GM23338 (cell line): ENCODE results near the gene CRYAB. TPM values are rescaled to one million over a fixed set of nuclear protein-coding genes. Genes with fewer than 3 reads are reported as not detected.

ENCODE experiments used
- ATAC-seq: fragments of 200-7000 bp; cut with Tn5 transposase; 3 replicates; pipeline ENCODE4 v1.9.1; 2020
- DNase-seq: peaks from one replicate; pipeline ENCODE4 v3.0.0-alpha.2; 2015; ENCODE audit warnings: low spot score
- H2AFZ ChIP-seq: fragments of 200-600 bp; sonication (generic); 2 replicates; pipeline ENCODE4 v1.8.0; 2016; ENCODE audit warnings: antibody characterized with exemption, mild to moderate bottlenecking, moderate library complexity
- H3F3A ChIP-seq: fragments of 200-600 bp; sonication (generic); replicated peaks from 2 replicates; pipeline ENCODE4 v1.8.0; 2017; ENCODE audit warnings: antibody characterized with exemption, mixed run types, low read depth
- H3K27ac ChIP-seq: fragments of 200-600 bp; sonication (generic); 2 replicates; pipeline ENCODE4 v1.6.1; 2016; ENCODE audit warnings: low read depth
- H3K27me3 ChIP-seq: fragments of 200-600 bp; sonication (generic); 2 replicates; pipeline ENCODE4 v1.8.0; 2016; ENCODE audit warnings: mild to moderate bottlenecking, mixed run types, moderate library complexity; ENCODE audit not compliant: insufficient read depth
- H3K36me3 ChIP-seq: fragments of 200-600 bp; sonication (generic); 2 replicates; pipeline ENCODE4 v1.8.0; 2016; ENCODE audit warnings: mild to moderate bottlenecking; ENCODE audit not compliant: insufficient read depth
- H3K4me1 ChIP-seq: fragments of 200-600 bp; sonication (generic); 2 replicates; pipeline ENCODE4 v1.8.0; 2016; ENCODE audit warnings: mild to moderate bottlenecking, moderate library complexity; ENCODE audit not compliant: insufficient read depth
- H3K4me2 ChIP-seq: fragments of 200-600 bp; sonication (generic); 2 replicates; pipeline ENCODE4 v1.7.1; 2017; ENCODE audit warnings: mixed run types
- H3K4me3 ChIP-seq: fragments of 200-600 bp; sonication (generic); 2 replicates; pipeline ENCODE4 v1.6.1; 2016; ENCODE audit warnings: mixed run types
- H3K79me2 ChIP-seq: fragments of 200-600 bp; sonication (generic); replicated peaks from 2 replicates; pipeline ENCODE4 v1.8.0; 2017; ENCODE audit warnings: mild to moderate bottlenecking; ENCODE audit not compliant: insufficient read depth
- H3K9me2 ChIP-seq: fragments of 200-600 bp; sonication (generic); 2 replicates; pipeline ENCODE4 v1.8.0; 2017; ENCODE audit not compliant: insufficient read depth
- H4K20me1 ChIP-seq: fragments of 200-600 bp; sonication (generic); replicated peaks from 2 replicates; pipeline ENCODE4 v1.8.0; 2017; ENCODE audit warnings: mild to moderate bottlenecking; ENCODE audit not compliant: insufficient read depth
- H3K27ac Mint-ChIP-seq: 2 replicates; pipeline ENCODE4 v1.8.0; 2020; ENCODE audit warnings: inconsistent platforms, mild to moderate bottlenecking, moderate library complexity, mixed read lengths
- H3K27me3 Mint-ChIP-seq: 3 replicates; pipeline ENCODE4 v1.8.0; 2022; ENCODE audit warnings: low read depth, mild to moderate bottlenecking, moderate library complexity, mixed read lengths, inconsistent platforms; ENCODE audit not compliant: insufficient read depth, poor library complexity
- H3K36me3 Mint-ChIP-seq: 3 replicates; pipeline ENCODE4 v1.8.0; 2021; ENCODE audit warnings: low read depth, mild to moderate bottlenecking, inconsistent platforms, moderate library complexity, mixed read lengths
- H3K4me1 Mint-ChIP-seq: 3 replicates; pipeline ENCODE4 v1.8.0; 2020; ENCODE audit warnings: mild to moderate bottlenecking, inconsistent platforms, mixed read lengths
- H3K4me3 Mint-ChIP-seq: 3 replicates; pipeline ENCODE4 v1.8.0; 2021; ENCODE audit warnings: moderate library complexity, mild to moderate bottlenecking, inconsistent platforms, mixed read lengths
- H3K9me3 Mint-ChIP-seq: 3 replicates; pipeline ENCODE4 v1.8.0; 2020; ENCODE audit warnings: moderate library complexity, mild to moderate bottlenecking, inconsistent platforms, mixed read lengths
- CREB1 ChIP-seq: fragments of 250-450 bp; sonication (Bioruptor Pico); IDR thresholded peaks from 2 replicates; pipeline ENCODE4 v1.5.0; 2020; ENCODE audit warnings: low read depth, mild to moderate bottlenecking, moderate library complexity
- EZH2 ChIP-seq: fragments of 200-600 bp; sonication (generic); IDR thresholded peaks from one replicate; pipeline ENCODE4 v1.8.0; 2017; ENCODE audit warnings: antibody characterized with exemption, mild to moderate bottlenecking, low read depth; ENCODE audit not compliant: unreplicated experiment
- EZH2phosphoT487 ChIP-seq: fragments of 200-600 bp; sonication (generic); IDR thresholded peaks from one replicate; pipeline ENCODE4 v1.8.1; 2018; ENCODE audit warnings: antibody characterized with exemption; ENCODE audit not compliant: unreplicated experiment
- JUNB ChIP-seq: IDR thresholded peaks from one replicate; pipeline ENCODE4 v1.6.1; 2016; ENCODE audit warnings: antibody characterized with exemption; ENCODE audit not compliant: unreplicated experiment
- NANOG ChIP-seq: IDR thresholded peaks from 2 replicates; pipeline ENCODE4 v1.6.1; 2016; ENCODE audit warnings: antibody characterized with exemption, borderline replicate concordance
- POLR2AphosphoS5 ChIP-seq: IDR thresholded peaks from 2 replicates; pipeline ENCODE4 v1.6.1; 2016; ENCODE audit warnings: antibody characterized with exemption, low read depth
- STAT1 ChIP-seq: IDR thresholded peaks from one replicate; pipeline ENCODE4 v1.6.1; 2016; ENCODE audit warnings: antibody characterized with exemption; ENCODE audit not compliant: unreplicated experiment
- ZNF114 ChIP-seq: fragments of 250-450 bp; sonication (Bioruptor Pico); IDR thresholded peaks from 2 replicates; pipeline ENCODE4 v1.5.0; 2020; ENCODE audit warnings: mild to moderate bottlenecking, moderate library complexity
- ZNF331 ChIP-seq: fragments of 250-450 bp; sonication (Bioruptor Pico); IDR thresholded peaks from 2 replicates; pipeline ENCODE4 v1.5.0; 2020; ENCODE audit warnings: low read depth, mild to moderate bottlenecking, moderate library complexity
- polyA plus RNA-seq: library from polyadenylated mRNA; unstranded; fragments of >200 nt; fragmentation: Nextera tagmentation; extraction: Ambion mirVana; gene quantifications from 2 replicates; pipeline ENCODE4 v1.2.1, GENCODE V29; 2016
- total RNA-seq: library from RNA; depleted of rRNA; stranded (reverse); fragments of >200 nt; shearing (Covaris generic); gene quantifications from 2 replicates; pipeline ENCODE4 v1.2.3, GENCODE V29; 2014
- TF ChIP-seq, protein P1 (sequence below): IDR thresholded peaks from 2 replicates; pipeline ENCODE4 v1.6.1; 2016; ENCODE audit warnings: antibody characterized with exemption
- TF ChIP-seq, protein P2 (sequence below): fragments of 250-450 bp; sonication (Bioruptor Pico); IDR thresholded peaks from 2 replicates; pipeline ENCODE4 v1.5.0; 2020; ENCODE audit warnings: mild to moderate bottlenecking, moderate library complexity
- TF ChIP-seq, protein P3 (sequence below), 2 experiments: fragments of 200-600 bp in 1 of 2; sonication (generic) in 1 of 2; conservative IDR thresholded peaks; 2 replicates each; pipeline versions ENCODE4 v1.5.1 to v1.6.1; 2016 to 2017; ENCODE audit warnings: antibody characterized with exemption in 2 of 2, low read depth in 2 of 2, mild to moderate bottlenecking in 2 of 2, moderate library complexity in 1 of 2
- TF ChIP-seq, protein P4 (sequence below): IDR thresholded peaks from one replicate; pipeline ENCODE4 v1.6.1; 2018; ENCODE audit warnings: antibody characterized with exemption; ENCODE audit not compliant: unreplicated experiment

Gene CRYAB
- total and polyA plus RNA-seq, 2 experiments from 2014 or later = 6.1 to 9.6 TPM

DNA sequence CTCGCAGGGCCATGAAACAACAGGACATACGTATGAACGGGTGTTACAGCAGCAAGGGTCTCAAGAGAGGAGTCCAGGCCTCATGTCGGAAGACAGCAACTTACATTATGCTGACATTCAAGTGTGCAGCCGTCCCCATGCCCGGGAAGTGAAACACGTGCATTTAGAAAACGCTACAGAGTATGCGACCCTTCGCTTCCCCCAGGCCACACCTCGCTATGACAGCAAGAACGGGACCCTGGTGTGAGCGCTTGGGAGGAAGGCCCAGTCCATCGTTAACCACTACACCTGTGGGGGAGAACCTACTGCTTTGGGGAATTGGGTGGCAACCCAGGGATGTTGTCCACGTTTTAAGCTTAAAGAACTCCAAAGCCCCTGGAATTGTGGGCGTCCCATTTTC lies 14.4 kb upstream of the CRYAB start:
- Histone ChIP-seq H3K36me3 (no peaks in the 10 kb centered on the region), H4K20me1 (no peaks in the 10 kb centered on the region), H2AFZ (peak overlapping the region; percentile 76), H3K27me3 (no peaks in the 10 kb centered on the region), H3K9me2 (no peaks in the 10 kb centered on the region), H3K4me3 (peak overlapping the region; percentile 51), H3F3A (no peaks in the 10 kb centered on the region; the same call in 1 of the 2 replicates), H3K27ac (peak overlapping the region; percentile 94), H3K4me2 (peak overlapping the region; percentile 74), H3K79me2 (no peaks in the 10 kb centered on the region), H3K4me1 (peaks cover 20% of the 10 kb centered on the region)
- TF ChIP-seq, protein P1, sequence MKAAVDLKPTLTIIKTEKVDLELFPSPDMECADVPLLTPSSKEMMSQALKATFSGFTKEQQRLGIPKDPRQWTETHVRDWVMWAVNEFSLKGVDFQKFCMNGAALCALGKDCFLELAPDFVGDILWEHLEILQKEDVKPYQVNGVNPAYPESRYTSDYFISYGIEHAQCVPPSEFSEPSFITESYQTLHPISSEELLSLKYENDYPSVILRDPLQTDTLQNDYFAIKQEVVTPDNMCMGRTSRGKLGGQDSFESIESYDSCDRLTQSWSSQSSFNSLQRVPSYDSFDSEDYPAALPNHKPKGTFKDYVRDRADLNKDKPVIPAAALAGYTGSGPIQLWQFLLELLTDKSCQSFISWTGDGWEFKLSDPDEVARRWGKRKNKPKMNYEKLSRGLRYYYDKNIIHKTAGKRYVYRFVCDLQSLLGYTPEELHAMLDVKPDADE = no peak
- TF ChIP-seq JUNB = no peak
- TF ChIP-seq CREB1 = no peak
- TF ChIP-seq EZH2phosphoT487 = no peak
- no peak for TF ChIP-seq EZH2
- no peak for TF ChIP-seq ZNF114
- no peak for TF ChIP-seq NANOG
- TF ChIP-seq, protein P2, sequence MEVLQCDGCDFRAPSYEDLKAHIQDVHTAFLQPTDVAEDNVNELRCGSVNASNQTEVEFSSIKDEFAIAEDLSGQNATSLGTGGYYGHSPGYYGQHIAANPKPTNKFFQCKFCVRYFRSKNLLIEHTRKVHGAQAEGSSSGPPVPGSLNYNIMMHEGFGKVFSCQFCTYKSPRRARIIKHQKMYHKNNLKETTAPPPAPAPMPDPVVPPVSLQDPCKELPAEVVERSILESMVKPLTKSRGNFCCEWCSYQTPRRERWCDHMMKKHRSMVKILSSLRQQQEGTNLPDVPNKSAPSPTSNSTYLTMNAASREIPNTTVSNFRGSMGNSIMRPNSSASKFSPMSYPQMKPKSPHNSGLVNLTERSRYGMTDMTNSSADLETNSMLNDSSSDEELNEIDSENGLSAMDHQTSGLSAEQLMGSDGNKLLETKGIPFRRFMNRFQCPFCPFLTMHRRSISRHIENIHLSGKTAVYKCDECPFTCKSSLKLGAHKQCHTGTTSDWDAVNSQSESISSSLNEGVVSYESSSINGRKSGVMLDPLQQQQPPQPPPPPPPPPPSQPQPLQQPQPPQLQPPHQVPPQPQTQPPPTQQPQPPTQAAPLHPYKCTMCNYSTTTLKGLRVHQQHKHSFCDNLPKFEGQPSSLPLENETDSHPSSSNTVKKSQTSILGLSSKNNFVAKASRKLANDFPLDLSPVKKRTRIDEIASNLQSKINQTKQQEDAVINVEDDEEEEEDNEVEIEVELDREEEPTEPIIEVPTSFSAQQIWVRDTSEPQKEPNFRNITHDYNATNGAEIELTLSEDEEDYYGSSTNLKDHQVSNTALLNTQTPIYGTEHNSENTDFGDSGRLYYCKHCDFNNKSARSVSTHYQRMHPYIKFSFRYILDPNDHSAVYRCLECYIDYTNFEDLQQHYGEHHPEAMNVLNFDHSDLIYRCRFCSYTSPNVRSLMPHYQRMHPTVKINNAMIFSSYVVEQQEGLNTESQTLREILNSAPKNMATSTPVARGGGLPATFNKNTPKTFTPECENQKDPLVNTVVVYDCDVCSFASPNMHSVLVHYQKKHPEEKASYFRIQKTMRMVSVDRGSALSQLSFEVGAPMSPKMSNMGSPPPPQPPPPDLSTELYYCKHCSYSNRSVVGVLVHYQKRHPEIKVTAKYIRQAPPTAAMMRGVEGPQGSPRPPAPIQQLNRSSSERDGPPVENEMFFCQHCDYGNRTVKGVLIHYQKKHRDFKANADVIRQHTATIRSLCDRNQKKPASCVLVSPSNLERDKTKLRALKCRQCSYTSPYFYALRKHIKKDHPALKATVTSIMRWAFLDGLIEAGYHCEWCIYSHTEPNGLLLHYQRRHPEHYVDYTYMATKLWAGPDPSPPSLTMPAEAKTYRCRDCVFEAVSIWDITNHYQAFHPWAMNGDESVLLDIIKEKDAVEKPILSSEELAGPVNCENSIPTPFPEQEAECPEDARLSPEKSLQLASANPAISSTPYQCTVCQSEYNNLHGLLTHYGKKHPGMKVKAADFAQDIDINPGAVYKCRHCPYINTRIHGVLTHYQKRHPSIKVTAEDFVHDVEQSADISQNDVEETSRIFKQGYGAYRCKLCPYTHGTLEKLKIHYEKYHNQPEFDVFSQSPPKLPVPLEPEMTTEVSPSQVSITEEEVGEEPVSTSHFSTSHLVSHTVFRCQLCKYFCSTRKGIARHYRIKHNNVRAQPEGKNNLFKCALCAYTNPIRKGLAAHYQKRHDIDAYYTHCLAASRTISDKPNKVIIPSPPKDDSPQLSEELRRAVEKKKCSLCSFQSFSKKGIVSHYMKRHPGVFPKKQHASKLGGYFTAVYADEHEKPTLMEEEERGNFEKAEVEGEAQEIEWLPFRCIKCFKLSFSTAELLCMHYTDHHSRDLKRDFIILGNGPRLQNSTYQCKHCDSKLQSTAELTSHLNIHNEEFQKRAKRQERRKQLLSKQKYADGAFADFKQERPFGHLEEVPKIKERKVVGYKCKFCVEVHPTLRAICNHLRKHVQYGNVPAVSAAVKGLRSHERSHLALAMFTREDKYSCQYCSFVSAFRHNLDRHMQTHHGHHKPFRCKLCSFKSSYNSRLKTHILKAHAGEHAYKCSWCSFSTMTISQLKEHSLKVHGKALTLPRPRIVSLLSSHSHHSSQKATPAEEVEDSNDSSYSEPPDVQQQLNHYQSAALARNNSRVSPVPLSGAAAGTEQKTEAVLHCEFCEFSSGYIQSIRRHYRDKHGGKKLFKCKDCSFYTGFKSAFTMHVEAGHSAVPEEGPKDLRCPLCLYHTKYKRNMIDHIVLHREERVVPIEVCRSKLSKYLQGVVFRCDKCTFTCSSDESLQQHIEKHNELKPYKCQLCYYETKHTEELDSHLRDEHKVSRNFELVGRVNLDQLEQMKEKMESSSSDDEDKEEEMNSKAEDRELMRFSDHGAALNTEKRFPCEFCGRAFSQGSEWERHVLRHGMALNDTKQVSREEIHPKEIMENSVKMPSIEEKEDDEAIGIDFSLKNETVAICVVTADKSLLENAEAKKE = no peak
- TF ChIP-seq, protein P3, sequence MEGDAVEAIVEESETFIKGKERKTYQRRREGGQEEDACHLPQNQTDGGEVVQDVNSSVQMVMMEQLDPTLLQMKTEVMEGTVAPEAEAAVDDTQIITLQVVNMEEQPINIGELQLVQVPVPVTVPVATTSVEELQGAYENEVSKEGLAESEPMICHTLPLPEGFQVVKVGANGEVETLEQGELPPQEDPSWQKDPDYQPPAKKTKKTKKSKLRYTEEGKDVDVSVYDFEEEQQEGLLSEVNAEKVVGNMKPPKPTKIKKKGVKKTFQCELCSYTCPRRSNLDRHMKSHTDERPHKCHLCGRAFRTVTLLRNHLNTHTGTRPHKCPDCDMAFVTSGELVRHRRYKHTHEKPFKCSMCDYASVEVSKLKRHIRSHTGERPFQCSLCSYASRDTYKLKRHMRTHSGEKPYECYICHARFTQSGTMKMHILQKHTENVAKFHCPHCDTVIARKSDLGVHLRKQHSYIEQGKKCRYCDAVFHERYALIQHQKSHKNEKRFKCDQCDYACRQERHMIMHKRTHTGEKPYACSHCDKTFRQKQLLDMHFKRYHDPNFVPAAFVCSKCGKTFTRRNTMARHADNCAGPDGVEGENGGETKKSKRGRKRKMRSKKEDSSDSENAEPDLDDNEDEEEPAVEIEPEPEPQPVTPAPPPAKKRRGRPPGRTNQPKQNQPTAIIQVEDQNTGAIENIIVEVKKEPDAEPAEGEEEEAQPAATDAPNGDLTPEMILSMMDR (conservative IDR thresholded peaks at IDR 0.05; ENCODE audit: low read depth in 2 of 2) = no peak
- TF ChIP-seq POLR2AphosphoS5 = no peak
- no peak for TF ChIP-seq STAT1
- no peak for TF ChIP-seq ZNF331
- TF ChIP-seq, protein P4, sequence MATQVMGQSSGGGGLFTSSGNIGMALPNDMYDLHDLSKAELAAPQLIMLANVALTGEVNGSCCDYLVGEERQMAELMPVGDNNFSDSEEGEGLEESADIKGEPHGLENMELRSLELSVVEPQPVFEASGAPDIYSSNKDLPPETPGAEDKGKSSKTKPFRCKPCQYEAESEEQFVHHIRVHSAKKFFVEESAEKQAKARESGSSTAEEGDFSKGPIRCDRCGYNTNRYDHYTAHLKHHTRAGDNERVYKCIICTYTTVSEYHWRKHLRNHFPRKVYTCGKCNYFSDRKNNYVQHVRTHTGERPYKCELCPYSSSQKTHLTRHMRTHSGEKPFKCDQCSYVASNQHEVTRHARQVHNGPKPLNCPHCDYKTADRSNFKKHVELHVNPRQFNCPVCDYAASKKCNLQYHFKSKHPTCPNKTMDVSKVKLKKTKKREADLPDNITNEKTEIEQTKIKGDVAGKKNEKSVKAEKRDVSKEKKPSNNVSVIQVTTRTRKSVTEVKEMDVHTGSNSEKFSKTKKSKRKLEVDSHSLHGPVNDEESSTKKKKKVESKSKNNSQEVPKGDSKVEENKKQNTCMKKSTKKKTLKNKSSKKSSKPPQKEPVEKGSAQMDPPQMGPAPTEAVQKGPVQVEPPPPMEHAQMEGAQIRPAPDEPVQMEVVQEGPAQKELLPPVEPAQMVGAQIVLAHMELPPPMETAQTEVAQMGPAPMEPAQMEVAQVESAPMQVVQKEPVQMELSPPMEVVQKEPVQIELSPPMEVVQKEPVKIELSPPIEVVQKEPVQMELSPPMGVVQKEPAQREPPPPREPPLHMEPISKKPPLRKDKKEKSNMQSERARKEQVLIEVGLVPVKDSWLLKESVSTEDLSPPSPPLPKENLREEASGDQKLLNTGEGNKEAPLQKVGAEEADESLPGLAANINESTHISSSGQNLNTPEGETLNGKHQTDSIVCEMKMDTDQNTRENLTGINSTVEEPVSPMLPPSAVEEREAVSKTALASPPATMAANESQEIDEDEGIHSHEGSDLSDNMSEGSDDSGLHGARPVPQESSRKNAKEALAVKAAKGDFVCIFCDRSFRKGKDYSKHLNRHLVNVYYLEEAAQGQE = no peak
- ATAC-seq (no peak), DNase-seq (no peak)
- Mint-ChIP-seq H3K9me3 (no peaks in the 10 kb centered on the region), H3K27ac (peak overlapping the region; percentile 97), H3K27me3 (peaks cover 2% of the 10 kb centered on the region), H3K4me1 (peaks cover 29% of the 10 kb centered on the region), H3K4me3 (peak overlapping the region; percentile 78), H3K36me3 (no peaks in the 10 kb centered on the region)
